OCI-LY1 (cell line): ENCODE data around the gene CDA.

Experiments
- EZH2 ChIP-seq: fragments of 200-600 bp; sonication (generic), shearing (Covaris generic); IDR thresholded peaks from 2 replicates; pipeline ENCODE4 v1.8.0; 2017; ENCODE audit warnings: borderline replicate concordance, mixed run types, mild to moderate bottlenecking, antibody characterized with exemption, low read length, moderate library complexity, mixed read lengths
- TF ChIP-seq, protein P1 (sequence below): fragments of 200-600 bp; sonication (generic), shearing (Covaris generic); IDR thresholded peaks from 2 replicates; pipeline ENCODE4 v1.5.1; 2017; ENCODE audit warnings: mild to moderate bottlenecking, antibody characterized with exemption, low read length, moderate library complexity, mixed read lengths

- no peak for TF ChIP-seq EZH2
- TF ChIP-seq, protein P1, sequence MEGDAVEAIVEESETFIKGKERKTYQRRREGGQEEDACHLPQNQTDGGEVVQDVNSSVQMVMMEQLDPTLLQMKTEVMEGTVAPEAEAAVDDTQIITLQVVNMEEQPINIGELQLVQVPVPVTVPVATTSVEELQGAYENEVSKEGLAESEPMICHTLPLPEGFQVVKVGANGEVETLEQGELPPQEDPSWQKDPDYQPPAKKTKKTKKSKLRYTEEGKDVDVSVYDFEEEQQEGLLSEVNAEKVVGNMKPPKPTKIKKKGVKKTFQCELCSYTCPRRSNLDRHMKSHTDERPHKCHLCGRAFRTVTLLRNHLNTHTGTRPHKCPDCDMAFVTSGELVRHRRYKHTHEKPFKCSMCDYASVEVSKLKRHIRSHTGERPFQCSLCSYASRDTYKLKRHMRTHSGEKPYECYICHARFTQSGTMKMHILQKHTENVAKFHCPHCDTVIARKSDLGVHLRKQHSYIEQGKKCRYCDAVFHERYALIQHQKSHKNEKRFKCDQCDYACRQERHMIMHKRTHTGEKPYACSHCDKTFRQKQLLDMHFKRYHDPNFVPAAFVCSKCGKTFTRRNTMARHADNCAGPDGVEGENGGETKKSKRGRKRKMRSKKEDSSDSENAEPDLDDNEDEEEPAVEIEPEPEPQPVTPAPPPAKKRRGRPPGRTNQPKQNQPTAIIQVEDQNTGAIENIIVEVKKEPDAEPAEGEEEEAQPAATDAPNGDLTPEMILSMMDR, result no peak
These were observed 37.2 kb downstream of the CDA start for GRCh38 chr1:20626098-20626427.
